Bronchial epithelial cell (primary cell): Measurements from ENCODE around the gene PMEL. TPM values are rescaled to one million over a fixed set of nuclear protein-coding genes. Genes with fewer than 3 reads are reported as not detected.

Source experiments
- DNase-seq: peaks from one replicate; pipeline ENCODE4 v3.0.0-alpha.2; 2010; ENCODE audit warnings: low read depth
- FAIRE-seq: peaks from 2 replicates; lab custom pipeline; 2011; peaks lifted over from hg19 to GRCh38; lab: Jason Lieb, UNC
- H3K27me3 ChIP-seq: 2 replicates; pipeline ENCODE4 v1.5.1; 2011; ENCODE audit warnings: low read length; ENCODE audit not compliant: control insufficient read depth, insufficient read depth
- H3K36me3 ChIP-seq: 2 replicates; pipeline ENCODE4 v1.5.1; 2011; ENCODE audit warnings: low read length; ENCODE audit not compliant: control insufficient read depth, insufficient read depth
- H3K4me3 ChIP-seq: 2 replicates; pipeline ENCODE4 v1.5.1; 2011; ENCODE audit warnings: mild to moderate bottlenecking, low read depth, low read length, control low read depth
- total RNA-seq: library from RNA; depleted of rRNA; stranded (reverse); fragments of >200 nt; gene quantifications from 2 replicates; pipeline ENCODE4 v1.2.1, GENCODE V29; 2014
- TF ChIP-seq, protein P1 (sequence below): IDR thresholded peaks from 2 replicates; pipeline ENCODE4 v1.5.1; 2011; ENCODE audit warnings: mild to moderate bottlenecking, moderate library complexity, low read length, control low read depth, inconsistent platforms; ENCODE audit not compliant: insufficient read depth, severe bottlenecking

Gene PMEL
- total RNA-seq, 1 donor from 2014 or later = 2.6 TPM

DNA sequence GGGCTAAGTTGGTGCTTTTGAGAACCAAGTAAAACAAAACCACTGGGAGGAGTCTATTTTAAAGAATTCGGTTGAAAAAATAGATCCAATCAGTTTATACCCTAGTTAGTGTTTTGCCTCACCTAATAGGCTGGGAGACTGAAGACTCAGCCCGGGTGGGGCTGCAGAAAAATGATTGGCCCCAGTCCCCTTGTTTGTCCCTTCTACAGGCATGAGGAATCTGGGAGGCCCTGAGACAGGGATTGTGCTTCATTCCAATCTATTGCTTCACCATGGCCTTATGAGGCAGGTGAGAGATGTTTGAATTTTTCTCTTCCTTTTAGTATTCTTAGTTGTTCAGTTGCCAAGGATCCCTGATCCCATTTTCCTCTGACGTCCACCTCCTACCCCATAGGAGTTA is 6.2 kb upstream of the PMEL start:
- TF ChIP-seq, protein P1, sequence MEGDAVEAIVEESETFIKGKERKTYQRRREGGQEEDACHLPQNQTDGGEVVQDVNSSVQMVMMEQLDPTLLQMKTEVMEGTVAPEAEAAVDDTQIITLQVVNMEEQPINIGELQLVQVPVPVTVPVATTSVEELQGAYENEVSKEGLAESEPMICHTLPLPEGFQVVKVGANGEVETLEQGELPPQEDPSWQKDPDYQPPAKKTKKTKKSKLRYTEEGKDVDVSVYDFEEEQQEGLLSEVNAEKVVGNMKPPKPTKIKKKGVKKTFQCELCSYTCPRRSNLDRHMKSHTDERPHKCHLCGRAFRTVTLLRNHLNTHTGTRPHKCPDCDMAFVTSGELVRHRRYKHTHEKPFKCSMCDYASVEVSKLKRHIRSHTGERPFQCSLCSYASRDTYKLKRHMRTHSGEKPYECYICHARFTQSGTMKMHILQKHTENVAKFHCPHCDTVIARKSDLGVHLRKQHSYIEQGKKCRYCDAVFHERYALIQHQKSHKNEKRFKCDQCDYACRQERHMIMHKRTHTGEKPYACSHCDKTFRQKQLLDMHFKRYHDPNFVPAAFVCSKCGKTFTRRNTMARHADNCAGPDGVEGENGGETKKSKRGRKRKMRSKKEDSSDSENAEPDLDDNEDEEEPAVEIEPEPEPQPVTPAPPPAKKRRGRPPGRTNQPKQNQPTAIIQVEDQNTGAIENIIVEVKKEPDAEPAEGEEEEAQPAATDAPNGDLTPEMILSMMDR = no peak
- DNase-seq = peak; percentile 84
- Histone ChIP-seq H3K27me3 (no peaks in the 10 kb centered on the region), H3K4me3 (no peak overlapping the region), H3K36me3 (no peaks in the 10 kb centered on the region)
- FAIRE-seq = no peak

DNA sequence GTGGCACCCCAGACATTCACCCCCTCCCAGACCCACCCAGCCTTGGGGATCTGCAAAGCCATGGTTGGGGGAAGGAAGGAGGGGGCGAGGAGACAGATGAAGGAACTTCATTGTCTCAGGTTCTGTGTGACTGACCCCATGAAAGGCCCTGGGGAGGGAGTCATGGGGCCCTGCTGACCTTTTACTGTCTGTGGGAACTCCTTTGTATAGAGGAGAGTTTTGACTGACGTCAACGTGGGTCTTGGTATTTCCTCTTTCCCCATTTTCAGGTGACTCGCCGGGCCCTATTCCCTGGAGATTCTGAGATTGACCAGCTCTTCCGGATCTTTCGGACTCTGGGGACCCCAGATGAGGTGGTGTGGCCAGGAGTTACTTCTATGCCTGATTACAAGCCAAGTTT is 4.9 kb upstream of the PMEL start:
- Histone ChIP-seq H3K27me3 (no peaks in the 10 kb centered on the region), H3K4me3 (no peak overlapping the region), H3K36me3 (no peaks in the 10 kb centered on the region)
- FAIRE-seq (no peak), DNase-seq (no peak)
- TF ChIP-seq, protein P1 = no peak

DNA sequence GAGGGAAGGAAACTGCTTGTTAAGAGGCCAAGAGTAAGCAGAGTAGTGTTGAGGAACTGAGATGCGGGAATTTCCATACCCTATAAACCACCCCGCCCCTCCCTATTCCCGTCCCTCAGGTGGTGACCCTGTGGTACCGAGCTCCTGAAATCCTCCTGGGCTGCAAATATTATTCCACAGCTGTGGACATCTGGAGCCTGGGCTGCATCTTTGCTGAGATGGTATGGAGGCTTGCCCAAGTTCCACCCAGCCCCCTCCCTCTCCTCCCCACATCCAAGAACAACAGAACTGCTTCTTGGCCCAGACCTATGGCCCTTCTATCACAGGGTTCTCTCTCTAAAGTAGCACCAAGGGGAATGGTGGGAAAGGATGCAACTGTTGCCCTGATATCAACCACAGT is 3.5 kb upstream of the PMEL start:
- Histone ChIP-seq H3K36me3 (no peaks in the 10 kb centered on the region), H3K4me3 (no peak overlapping the region), H3K27me3 (no peaks in the 10 kb centered on the region)
- DNase-seq (no peak), FAIRE-seq (no peak)
- TF ChIP-seq, protein P1 = no peak

DNA sequence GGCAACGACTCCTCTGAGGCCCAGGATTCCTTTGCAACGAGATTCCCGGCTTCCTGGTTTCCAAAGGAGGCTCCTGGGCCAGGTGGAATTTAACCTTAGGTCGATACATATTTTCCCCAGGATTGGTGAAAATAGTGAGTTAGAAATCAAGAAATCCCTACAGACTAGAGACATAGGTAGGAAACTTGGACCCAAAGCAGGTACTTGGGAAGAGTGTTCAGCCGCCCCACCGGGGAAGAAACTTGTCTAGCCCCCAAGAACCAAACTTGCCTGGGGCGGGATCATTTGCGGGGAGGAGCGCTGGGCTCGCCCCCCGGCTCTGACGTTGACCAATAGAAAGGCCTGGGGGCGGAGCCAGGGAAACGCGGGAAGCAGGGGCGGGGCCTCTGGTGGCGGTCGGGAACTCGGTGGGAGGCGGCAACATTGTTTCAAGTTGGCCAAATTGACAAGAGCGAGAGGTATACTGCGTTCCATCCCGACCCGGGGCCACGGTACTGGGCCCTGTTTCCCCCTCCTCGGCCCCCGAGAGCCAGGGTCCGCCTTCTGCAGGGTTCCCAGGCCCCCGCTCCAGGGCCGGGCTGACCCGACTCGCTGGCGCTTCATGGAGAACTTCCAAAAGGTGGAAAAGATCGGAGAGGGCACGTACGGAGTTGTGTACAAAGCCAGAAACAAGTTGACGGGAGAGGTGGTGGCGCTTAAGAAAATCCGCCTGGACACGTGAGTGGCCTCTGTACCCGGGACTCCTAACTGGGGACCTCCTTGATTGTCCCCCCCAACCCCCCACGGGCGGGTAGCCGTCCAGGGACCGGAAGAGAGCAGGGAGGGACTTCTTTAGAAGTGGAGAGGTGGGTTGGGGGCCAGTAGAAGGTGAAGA is 803 bp upstream of the PMEL start, which contains the start of gene CDK2:
TSS of gene CDK2 (plus strand) at position 423 of the 874 bp plus-strand sequence. CDS start at position 602, 179 bp downstream.
- TF ChIP-seq, protein P1 = no peak
- no peaks in the 10 kb centered on the region for H3K27me3 ChIP-seq
- peak within 1 kb of the TSS; percentile 85 for H3K4me3 ChIP-seq
- no peaks in the 10 kb centered on the region for H3K36me3 ChIP-seq
- peak; percentile 67 for DNase-seq
- FAIRE-seq = no peak

DNA sequence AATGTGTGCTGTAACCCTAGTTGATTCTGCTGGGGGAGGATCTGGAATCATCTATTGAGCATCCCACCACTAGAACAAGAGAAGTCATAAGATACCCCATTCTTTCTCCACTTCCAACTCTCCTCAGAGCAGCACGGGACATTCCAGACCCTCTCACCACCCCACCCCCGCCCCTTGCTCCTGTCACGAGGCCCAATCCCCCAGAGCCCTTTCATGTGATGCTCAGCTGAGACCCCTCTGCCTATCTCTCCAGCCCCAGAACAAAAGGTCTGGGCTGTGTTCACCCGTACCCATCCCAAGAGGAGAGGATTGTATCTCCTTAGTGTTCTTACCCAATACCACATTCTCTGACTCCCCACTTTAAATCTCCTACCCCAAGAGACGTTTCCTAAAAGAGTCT is 602 bp downstream of the PMEL start:
- H3K27me3 ChIP-seq = no peaks in the 10 kb centered on the region
- H3K36me3 ChIP-seq = no peaks in the 10 kb centered on the region
- FAIRE-seq (no peak), DNase-seq (no peak)
- TF ChIP-seq, protein P1 = no peak
- H3K4me3 ChIP-seq = no peak overlapping the region
